Transverse colon (tissue), 4 donors: ENCODE data around the gene HIF3A. TPM values are rescaled to one million over a fixed set of nuclear protein-coding genes. Genes with fewer than 3 reads are reported as not detected.

Source experiments
- DNase-seq: peaks from one replicate; pipeline ENCODE4 v3.0.0-alpha.2; 2019
- H3K27ac ChIP-seq, 4 donors: fragments of 200-600 bp; sonication (generic); 2 replicates each; pipeline ENCODE4 v1.5.1; 2016 to 2018; ENCODE audit warnings: inconsistent platforms in 4 of 4
- H3K27me3 ChIP-seq: fragments of 200-600 bp; sonication (generic); 2 replicates; pipeline ENCODE4 v1.5.1; 2017; ENCODE audit warnings: inconsistent platforms
- H3K36me3 ChIP-seq, 4 donors: fragments of 200-600 bp; sonication (generic); 2 replicates each; pipeline ENCODE4 v1.5.1; 2017 to 2019; ENCODE audit warnings: inconsistent platforms in 4 of 4
- H3K4me1 ChIP-seq, 4 donors: fragments of 200-600 bp; sonication (generic); 2 replicates each; pipeline ENCODE4 v1.5.1; 2017 to 2020; ENCODE audit warnings: inconsistent platforms in 4 of 4
- H3K4me3 ChIP-seq, 4 donors: fragments of 200-600 bp; sonication (generic); 1 replicate in 1 of 4; 2 replicates in 3 of 4; pipeline versions ENCODE4 v1.5.1 to v1.6.1; 2017 to 2019; ENCODE audit warnings: inconsistent platforms in 4 of 4
- H3K9me3 ChIP-seq, 2 donors: fragments of 200-600 bp; sonication (generic); 2 replicates each; pipeline ENCODE4 v1.5.1; 2017 to 2019; ENCODE audit warnings: inconsistent platforms in 2 of 2
- EP300 ChIP-seq: sonication (generic); formaldehyde crosslinking; IDR thresholded peaks from one replicate; pipeline ENCODE4 v1.6.1; 2017; ENCODE audit warnings: antibody characterized with exemption, low read depth
- POLR2A ChIP-seq: fragments of 450-650 bp; IDR thresholded peaks from one replicate; pipeline ENCODE4 v1.6.1; 2016; ENCODE audit warnings: antibody characterized with exemption, mild to moderate bottlenecking, moderate library complexity
- POLR2AphosphoS5 ChIP-seq, 3 donors: sonication (generic); formaldehyde crosslinking; IDR thresholded peaks; one replicate each; pipeline ENCODE4 v1.6.1; 2016; ENCODE audit warnings: antibody characterized with exemption in 3 of 3
- WGBS, 2 donors: methylation state at CpG; one replicate each; pipeline ENCODE4 v1.1.5; 2018; ENCODE audit warnings: low coverage in 1 of 2; 5-methylcytosine and 5-hydroxymethylcytosine counted together
- in situ Hi-C, 4 donors: fragments of 200-750 bp; cut with MboI; loops; one replicate each; pipeline versions ENCODE4 v1.15.0 to v1.15.1; 2017; ENCODE audit warnings: low sequenced_read_pairs in 3 of 4, low pct_ligation_motif_present in 1 of 4, low pct_unique_long_range_greater_than_20kb in 1 of 4
- intact Hi-C: fragments of 100-400 bp; cut with DNase I; formaldehyde crosslinking; loops from one replicate; pipeline ENCODE4 v1.15.1; 2023; ENCODE audit warnings: low total_unique reads
- total RNA-seq, 4 donors: library from RNA; depleted of rRNA; stranded (reverse); fragments of >200 nt; gene quantifications; one replicate each; pipeline ENCODE4 v1.1.0, GENCODE V29; 2016
- TF ChIP-seq, protein P1 (sequence below), 5 experiments: fragments of 200-600 bp in 3 of 5; fragments of 450-650 bp in 2 of 5; sonication (generic) in 3 of 5; IDR thresholded peaks; 1 replicate in 2 of 5; 2 replicates in 3 of 5; pipeline ENCODE4 v1.5.1; 2016 to 2017; ENCODE audit warnings: antibody characterized with exemption in 5 of 5, inconsistent platforms in 3 of 5, mild to moderate bottlenecking in 2 of 5, moderate library complexity in 1 of 5

Gene HIF3A
- total RNA-seq, 4 donors from 2014 or later = 37.7 to 227 (median 97.5) TPM

DNA sequence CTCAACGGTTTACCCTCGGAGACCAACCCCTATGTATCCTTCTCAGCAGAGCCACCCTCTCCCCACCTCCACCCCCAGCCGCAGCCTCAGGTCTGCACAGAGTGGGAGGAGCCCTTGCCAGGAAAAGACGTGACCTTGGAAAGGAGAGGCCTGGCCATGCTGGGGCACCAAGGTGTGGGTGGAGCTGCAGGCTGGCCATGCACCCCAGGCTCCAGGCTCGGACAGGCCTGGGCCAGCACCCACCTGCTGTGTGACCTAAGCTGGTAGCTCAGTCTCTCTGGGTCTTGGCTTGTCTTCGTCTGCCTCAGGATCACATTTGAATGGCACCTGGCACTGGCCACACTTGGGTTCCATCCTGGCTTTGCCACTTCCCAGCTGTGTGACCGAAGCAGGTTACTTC is 87.0 kb downstream of the HIF3A start:
- intact Hi-C loops (no loop called here), in situ Hi-C loops (loop anchor here in 1 of 4 donors (10.0 kb wide), 1 partner anchor 99 kb away; no protein-coding TSS in a partner anchor)
- Histone ChIP-seq H3K36me3 (peaks cover 0 to 48% (median 17%) of the 10 kb centered on the region in 4 donors), H3K27ac (no peak overlapping the region), H3K4me3 (no peak overlapping the region), H3K9me3 (no peaks in the 10 kb centered on the region), H3K4me1 (peaks cover 0 to 5% (median 0%) of the 10 kb centered on the region in 4 donors), H3K27me3 (no peaks in the 10 kb centered on the region)
- TF ChIP-seq POLR2A (no peak), EP300 (no peak), POLR2AphosphoS5 (IDR thresholded peaks at IDR 0.05) (no peak)
- no peak for DNase-seq
- WGBS, 2 donors = 91% methylated on average over 7 of the region's 7 CpGs; no CpG with 5 or more reads in 1 of the 2 donors

DNA sequence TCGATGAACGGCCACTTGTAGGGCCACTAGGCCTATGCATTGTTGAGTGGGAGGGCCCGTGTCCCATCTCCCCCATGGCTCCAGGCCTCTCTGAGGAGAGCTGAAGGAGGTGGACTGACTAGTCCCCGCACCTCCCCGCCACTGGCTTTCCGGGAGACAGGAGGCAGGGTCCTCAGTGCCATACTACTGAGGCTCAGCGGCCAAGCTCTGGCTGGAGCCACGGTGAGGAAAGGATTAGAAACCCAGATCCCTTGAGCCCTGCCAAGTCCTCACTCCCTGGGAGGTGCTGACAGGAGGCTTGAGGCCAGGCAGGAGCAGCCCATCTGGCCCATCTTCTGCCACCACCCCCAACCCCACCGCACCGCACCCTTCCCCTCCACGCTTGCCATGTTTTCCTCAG is 87.6 kb downstream of the HIF3A start:
- no peak overlapping the region for H3K27ac ChIP-seq
- no peaks in the 10 kb centered on the region for H3K27me3 ChIP-seq
- no peak for DNase-seq
- H3K36me3 ChIP-seq = peaks cover 0 to 51% (median 18%) of the 10 kb centered on the region in 4 donors
- no peaks in the 10 kb centered on the region for H3K9me3 ChIP-seq
- 95% methylated on average over 11 of the region's 11 CpGs; no CpG with 5 or more reads in 1 of the 2 donors for WGBS, 2 donors
- intact Hi-C loops (no loop called here), in situ Hi-C loops (loop anchor here in 1 of 4 donors (10.0 kb wide), 1 partner anchor 100 kb away; no protein-coding TSS in a partner anchor)
- H3K4me3 ChIP-seq = no peak overlapping the region
- H3K4me1 ChIP-seq = no peaks in the 10 kb centered on the region
- no peak for TF ChIP-seq POLR2A
- no peak for TF ChIP-seq POLR2AphosphoS5 (IDR thresholded peaks at IDR 0.05)
- TF ChIP-seq EP300 = no peak

DNA sequence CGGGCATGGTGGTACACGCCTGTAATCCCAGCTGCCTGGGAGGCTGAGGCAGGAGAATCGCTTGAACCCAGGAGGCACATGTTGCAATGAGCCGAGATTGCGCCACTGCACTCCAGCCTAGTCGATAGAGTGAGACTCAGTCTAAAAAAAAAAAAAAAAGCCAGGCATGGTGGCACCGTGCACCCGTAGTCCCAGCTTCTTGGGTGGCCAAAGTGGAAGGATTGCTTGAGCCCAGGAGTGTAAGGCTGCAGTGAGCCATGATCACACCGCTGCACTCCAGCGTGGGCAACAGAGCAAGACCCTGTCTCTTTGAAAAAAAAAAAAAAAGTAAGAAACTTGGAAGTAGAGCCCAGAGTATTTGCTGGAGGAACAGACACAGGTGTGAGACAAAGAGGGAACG is 88.8 kb downstream of the HIF3A start:
- no peak for DNase-seq
- WGBS, 2 donors = 92 to 94% methylated on average over 6 to 11 of the region's 11 CpGs
- Histone ChIP-seq H3K4me1 (no peaks in the 10 kb centered on the region), H3K27me3 (no peaks in the 10 kb centered on the region), H3K36me3 (peaks cover 0 to 59% (median 15%) of the 10 kb centered on the region in 4 donors), H3K4me3 (no peak overlapping the region), H3K27ac (no peak overlapping the region), H3K9me3 (no peaks in the 10 kb centered on the region)
- in situ Hi-C loops = loop anchor here in 1 of 4 donors (10.0 kb wide), 1 partner anchor 101 kb away; no protein-coding TSS in a partner anchor
- intact Hi-C loops = no loop called here
- TF ChIP-seq, protein P1, sequence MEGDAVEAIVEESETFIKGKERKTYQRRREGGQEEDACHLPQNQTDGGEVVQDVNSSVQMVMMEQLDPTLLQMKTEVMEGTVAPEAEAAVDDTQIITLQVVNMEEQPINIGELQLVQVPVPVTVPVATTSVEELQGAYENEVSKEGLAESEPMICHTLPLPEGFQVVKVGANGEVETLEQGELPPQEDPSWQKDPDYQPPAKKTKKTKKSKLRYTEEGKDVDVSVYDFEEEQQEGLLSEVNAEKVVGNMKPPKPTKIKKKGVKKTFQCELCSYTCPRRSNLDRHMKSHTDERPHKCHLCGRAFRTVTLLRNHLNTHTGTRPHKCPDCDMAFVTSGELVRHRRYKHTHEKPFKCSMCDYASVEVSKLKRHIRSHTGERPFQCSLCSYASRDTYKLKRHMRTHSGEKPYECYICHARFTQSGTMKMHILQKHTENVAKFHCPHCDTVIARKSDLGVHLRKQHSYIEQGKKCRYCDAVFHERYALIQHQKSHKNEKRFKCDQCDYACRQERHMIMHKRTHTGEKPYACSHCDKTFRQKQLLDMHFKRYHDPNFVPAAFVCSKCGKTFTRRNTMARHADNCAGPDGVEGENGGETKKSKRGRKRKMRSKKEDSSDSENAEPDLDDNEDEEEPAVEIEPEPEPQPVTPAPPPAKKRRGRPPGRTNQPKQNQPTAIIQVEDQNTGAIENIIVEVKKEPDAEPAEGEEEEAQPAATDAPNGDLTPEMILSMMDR (IDR thresholded peaks at IDR 0.05) = no peak
- TF ChIP-seq EP300 (no peak), POLR2AphosphoS5 (IDR thresholded peaks at IDR 0.05) (no peak), POLR2A (no peak)

DNA sequence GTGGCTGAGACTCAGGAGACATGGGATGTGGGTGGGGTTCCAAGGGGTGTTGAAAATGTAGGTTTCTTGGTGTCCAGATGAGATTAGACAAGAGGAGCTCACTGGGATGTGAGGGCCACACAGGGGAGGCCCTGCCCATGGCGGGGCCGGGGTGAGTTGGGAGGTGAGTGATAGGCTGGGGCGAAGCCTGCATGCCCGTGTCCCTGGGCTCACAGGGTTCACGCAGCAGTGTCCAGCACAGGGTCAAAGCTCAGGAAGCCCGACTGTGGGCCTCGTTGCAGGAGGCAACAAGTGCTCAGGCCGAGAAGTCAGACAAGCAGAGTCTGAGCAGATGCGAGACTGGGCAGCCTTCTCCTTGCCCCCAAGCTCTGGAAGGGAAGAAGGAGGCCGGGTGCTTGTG is 89.3 kb downstream of the HIF3A start:
- 96 to 100% methylated on average over 5 to 10 of the region's 10 CpGs for WGBS, 2 donors
- intact Hi-C loops = no loop called here
- H3K36me3 ChIP-seq = peaks cover 0 to 58% (median 16%) of the 10 kb centered on the region in 4 donors

More for the DNA sequence above, 89.3 kb downstream of the HIF3A start:
- H3K9me3 ChIP-seq = no peaks in the 10 kb centered on the region
- in situ Hi-C loops = loop anchor here in 1 of 4 donors (10.0 kb wide), 1 partner anchor 101 kb away; no protein-coding TSS in a partner anchor
- no peak overlapping the region for H3K27ac ChIP-seq
- no peak overlapping the region for H3K4me3 ChIP-seq
- H3K4me1 ChIP-seq = no peaks in the 10 kb centered on the region
- no peaks in the 10 kb centered on the region for H3K27me3 ChIP-seq
- TF ChIP-seq EP300 (no peak), POLR2A (no peak), POLR2AphosphoS5 (IDR thresholded peaks at IDR 0.05) (no peak)
- TF ChIP-seq, protein P1 (IDR thresholded peaks at IDR 0.05) = no peak
- no peak for DNase-seq
